ENCODE results near the gene TASOR2. TPM values are rescaled to one million over a fixed set of nuclear protein-coding genes. Genes with fewer than 3 reads are reported as not detected.

TASOR2 gene
- total and polyA plus RNA-seq, 2 donors (not counting 3 experiments of a cell fraction or from before 2014, with no cell fraction given): 13.6 to 49.9 TPM

- FAIRE-seq (no peak), DNase-seq (ENCODE audit: low read depth, low spot score) (no peak)
- no peak overlapping the region for H3K4me3 ChIP-seq (replicated peaks in 1 of 3; ENCODE audit: insufficient read depth in 1 of 3, low read depth in 1 of 3, low read length in 3 of 3)
- POLR2A ChIA-PET: no interaction called here
- dilution Hi-C loops (cut with MboI; ENCODE audit: extremely low pct_ligation_motif_present, low sequenced_read_pairs): no loop called here
- intact Hi-C loops (cut with micrococcal nuclease): no loop called here
- H3K9me1 ChIP-seq (replicated peaks; ENCODE audit: control insufficient read depth, extremely low read depth, insufficient read depth, low read length): no peaks in the 10 kb centered on the region
- H3K27me3 ChIP-seq (ENCODE audit: control insufficient read depth in 2 of 2, insufficient read depth in 2 of 2, low read length in 2 of 2): no peaks in the 10 kb centered on the region
- BruUV-seq (replicated peaks): no TSS peak
- H2AFZ ChIP-seq (ENCODE audit: low read depth, low read length): no peak overlapping the region
- H3K9ac ChIP-seq (replicated peaks; ENCODE audit: extremely low read depth, insufficient read depth, low read length): no peak overlapping the region
- H4K20me1 ChIP-seq (replicated peaks; ENCODE audit: control insufficient read depth, extremely low read depth, insufficient read depth, low read length): no peaks in the 10 kb centered on the region
- no peak overlapping the region for H3K27ac ChIP-seq (ENCODE audit: insufficient read depth, low read depth, low read length)
- no peak overlapping the region for H3K4me2 ChIP-seq (ENCODE audit: insufficient read depth, low read length)
- H3K9me3 ChIP-seq (replicated peaks; ENCODE audit: control insufficient read depth, insufficient read depth, low read length): no peaks in the 10 kb centered on the region
- TF ChIP-seq CTCF (IDR thresholded peaks at IDR 0.05; ENCODE audit: extremely low read depth in 1 of 2, insufficient read depth in 1 of 2, low read depth in 1 of 2, low read length in 2 of 2): no peak
- TF ChIP-seq POLR2AphosphoS5 (IDR thresholded peaks at IDR 0.05; ENCODE audit: insufficient read depth, low read depth, low read length): no peak
- TF ChIP-seq JUN (IDR thresholded peaks at IDR 0.05; ENCODE audit: borderline replicate concordance, insufficient read depth, insufficient read length, low read depth): no peak
- TF ChIP-seq MYC (IDR thresholded peaks at IDR 0.05; ENCODE audit: low read depth, low read length): no peak
- TF ChIP-seq POLR2A (IDR thresholded peaks at IDR 0.05; ENCODE audit: low read depth, low read length): no peak
- TF ChIP-seq FOS (IDR thresholded peaks at IDR 0.05; ENCODE audit: borderline replicate concordance, insufficient read depth, low read length): no peak
- TF ChIP-seq GATA2 (IDR thresholded peaks at IDR 0.05; ENCODE audit: insufficient read depth, insufficient read length, low read depth, low read length): no peak
- no peak for TF ChIP-seq MAX (IDR thresholded peaks at IDR 0.05; ENCODE audit: insufficient read depth, insufficient read length)
- no peak for TF ChIP-seq EZH2 (IDR thresholded peaks at IDR 0.05; ENCODE audit: borderline replicate concordance, low read depth, low read length, severe bottlenecking)
- H3K4me1 ChIP-seq (ENCODE audit: control insufficient read depth, extremely low read depth, insufficient read depth, low read length): no peaks in the 10 kb centered on the region
- peaks cover 0 to 8% of the 10 kb centered on the region in 2 experiments for H3K36me3 ChIP-seq (ENCODE audit: control insufficient read depth in 2 of 2, extremely low read depth in 1 of 2, insufficient read depth in 2 of 2, low read length in 2 of 2)
- H3K79me2 ChIP-seq (ENCODE audit: control insufficient read depth, insufficient read depth, low read length): no peaks in the 10 kb centered on the region
- CTCF ChIA-PET: interaction anchor here (5.6 kb wide), 1 partner anchor 16 kb away, joined by 21 read pairs; no protein-coding TSS in a partner anchor
Observed at GRCh38 chr10:5645375-5645774, 39.3 kb upstream of the TASOR2 start.
